OCI-LY3 (cell line): ENCODE data around the gene KCNH2.
A peak's percentile ranks its signal among the peaks of the same experiment; 100 is the strongest.

Source experiments
- CTCF ChIP-seq: fragments of 200-600, 300-600 bp; sonication (generic); IDR thresholded peaks from 2 replicates; pipeline ENCODE4 v1.5.1; 2014; ENCODE audit warnings: antibody characterized with exemption, low read length, low read depth
- EZH2phosphoT487 ChIP-seq: fragments of 200-600 bp; shearing (Covaris generic); IDR thresholded peaks from 2 replicates; pipeline ENCODE4 v1.6.1; 2018; ENCODE audit warnings: antibody characterized with exemption, mixed run types, low read depth

GRCh38 chr7:150898475-150899011, 79.6 kb downstream of the KCNH2 start:
- TF ChIP-seq CTCF, result peak; percentile 94
- no peak for TF ChIP-seq EZH2phosphoT487
